HG02981 (cell line): ENCODE measurements around the gene ARSJ.
"Not testable (repeated sequence)": the region's sequence is repeated elsewhere in the genome, so short reads cannot be mapped to it uniquely, and the experiment has no call there.

Source experiments
- ATAC-seq: cut with Tn5 transposase; IDR thresholded peaks from one replicate; pipeline ENCODE4 v1.9.1; 2021; ENCODE audit warnings: mild to moderate bottlenecking, moderate library complexity; ENCODE audit not compliant: unreplicated experiment

ARSJ gene

DNA sequence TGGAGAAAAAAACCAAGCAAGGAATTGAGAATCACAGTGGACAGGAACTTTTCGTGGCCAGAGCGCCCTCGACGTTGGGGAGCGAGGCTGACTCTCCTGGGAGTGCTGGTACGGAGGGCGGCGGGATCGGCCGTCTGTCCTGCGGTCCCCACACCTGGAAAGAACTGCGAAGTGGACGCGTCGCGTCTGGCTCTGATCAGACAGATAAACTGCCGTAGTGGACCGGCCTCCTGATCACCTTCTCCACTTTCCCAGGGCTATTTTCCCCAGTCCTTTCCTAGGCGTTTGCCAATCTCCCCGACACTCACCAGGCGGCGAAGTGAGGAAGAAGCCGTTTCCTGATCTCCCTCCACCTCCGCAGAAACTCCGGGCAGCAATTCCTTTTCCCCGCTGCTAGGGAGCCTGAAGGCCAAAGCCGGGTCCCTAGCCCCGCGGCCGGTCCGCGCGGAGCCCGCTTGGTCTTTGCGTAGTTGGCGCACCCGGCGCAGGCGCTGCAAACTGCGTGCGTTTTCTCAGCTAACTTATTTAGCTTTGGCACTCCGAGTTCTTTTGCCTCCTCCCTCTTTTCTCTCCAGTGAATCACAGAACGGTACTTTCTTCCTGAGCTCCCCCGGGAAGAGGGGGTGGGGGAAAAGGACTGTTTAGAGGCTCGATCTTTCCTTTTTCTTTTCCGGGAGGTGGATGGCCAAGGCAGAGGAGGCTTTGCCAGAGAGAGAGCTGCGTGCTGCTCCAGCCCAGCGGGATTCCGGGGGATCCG is at the start of gene ARSJ:
ARSJ (minus strand) TSS at position 500 of the 757 bp plus-strand sequence. CDS start 813 bp downstream, outside the sequence.
- no peak for ATAC-seq

GRCh38 chr4:114028071-114028470 is 48.6 kb upstream of the ARSJ start:
- no peak for ATAC-seq

DNA sequence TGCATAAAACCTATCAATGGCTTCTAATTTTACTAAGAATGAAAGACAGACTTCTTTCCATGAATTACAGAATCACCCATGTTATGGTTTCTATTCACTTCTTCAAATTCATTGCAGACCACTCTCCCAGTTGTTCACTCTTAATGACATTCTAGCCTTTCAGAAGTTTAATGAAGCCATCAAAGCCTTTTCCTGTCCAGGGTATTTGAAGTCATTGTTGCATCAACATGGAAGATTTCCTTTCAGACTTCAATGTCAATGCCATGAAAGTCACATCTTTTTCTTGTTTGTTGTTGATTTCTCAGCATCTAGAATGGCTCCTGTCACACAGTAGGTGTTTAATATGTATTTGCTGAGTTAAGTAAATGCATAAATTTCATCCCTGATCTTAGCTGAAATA is 48.1 kb upstream of the ARSJ start:
- ATAC-seq: no peak

GRCh38 chr4:114026447-114026846 is 47.0 kb upstream of the ARSJ start:
- ATAC-seq: no peak

- peak; percentile 88 for ATAC-seq
These were observed 45.8 kb upstream of the ARSJ start for GRCh38 chr4:114025176-114025777.

DNA sequence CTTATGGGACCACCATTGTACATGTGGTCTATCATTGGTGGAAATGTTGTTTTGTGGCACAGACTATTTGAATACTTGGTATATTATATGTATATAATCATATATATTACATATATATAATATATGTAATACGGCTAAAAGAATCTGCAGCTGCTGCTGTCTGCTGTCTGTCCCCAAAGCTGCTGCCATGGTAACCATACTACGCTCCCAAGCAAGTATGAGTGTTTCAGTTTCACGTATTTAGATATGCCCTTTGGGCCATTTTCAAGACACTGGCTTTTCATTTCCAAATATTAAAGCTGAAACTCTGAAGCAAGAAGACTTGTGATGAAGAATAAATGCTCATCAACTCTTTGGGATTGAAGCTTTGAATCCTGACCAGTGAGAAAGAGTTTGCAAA is 42.0 kb upstream of the ARSJ start:
- ATAC-seq: no peak

- no peak for ATAC-seq
These were observed 40.5 kb upstream of the ARSJ start for GRCh38 chr4:114019969-114020358.

GRCh38 chr4:114019276-114019968 is 40.0 kb upstream of the ARSJ start:
- ATAC-seq: no peak

GRCh38 chr4:114017120-114017917 is 37.9 kb upstream of the ARSJ start:
- ATAC-seq: no peak

DNA sequence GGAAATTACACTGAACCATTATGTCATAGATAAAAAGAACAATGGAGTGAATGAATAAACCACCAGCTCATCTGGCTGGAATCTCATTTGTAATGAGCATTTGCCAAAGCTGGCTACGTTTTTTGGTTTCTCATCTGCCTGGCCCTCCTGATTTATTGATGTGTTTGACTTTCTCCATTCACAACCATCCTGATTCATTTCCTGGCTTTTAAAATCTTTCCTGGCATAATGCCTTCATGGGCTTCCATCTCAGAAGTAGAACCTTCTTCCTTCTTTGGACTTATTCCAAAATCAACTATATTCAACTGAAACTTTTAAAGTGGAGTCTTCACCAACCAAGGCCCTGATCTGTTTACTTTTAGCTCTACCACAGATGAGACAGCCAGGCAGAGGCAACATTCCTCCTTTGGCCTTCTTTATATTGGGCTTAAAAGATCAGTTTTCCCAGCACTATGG is 36.0 kb upstream of the ARSJ start:
- no peak for ATAC-seq

GRCh38 chr4:114013201-114013600 is 33.8 kb upstream of the ARSJ start:
- not testable (repeated sequence) for ATAC-seq

DNA sequence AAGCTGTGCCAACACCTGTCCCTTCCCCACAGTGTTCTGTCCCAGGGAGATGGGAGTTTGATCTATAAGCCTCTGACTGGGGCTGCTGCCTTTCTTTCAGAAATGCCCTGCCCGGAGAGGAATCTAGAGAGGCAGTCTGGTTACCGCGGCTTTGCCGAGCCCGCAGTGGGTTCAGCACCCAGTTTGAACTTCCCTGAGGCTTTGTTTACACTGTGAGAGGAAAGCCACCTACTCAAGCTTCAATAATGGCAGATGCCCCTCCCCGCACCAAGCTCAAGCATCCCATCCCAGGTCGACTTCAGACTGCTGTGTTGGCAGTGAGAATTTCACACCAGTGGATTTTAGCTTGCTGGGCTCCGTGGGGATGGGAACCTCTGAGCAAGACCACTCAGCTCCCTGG is 33.3 kb upstream of the ARSJ start:
- ATAC-seq: no peak

GRCh38 chr4:114005569-114006442 is 26.4 kb upstream of the ARSJ start:
- no peak for ATAC-seq

GRCh38 chr4:114004483-114005226 is 25.2 kb upstream of the ARSJ start:
- ATAC-seq: not testable (repeated sequence)

DNA sequence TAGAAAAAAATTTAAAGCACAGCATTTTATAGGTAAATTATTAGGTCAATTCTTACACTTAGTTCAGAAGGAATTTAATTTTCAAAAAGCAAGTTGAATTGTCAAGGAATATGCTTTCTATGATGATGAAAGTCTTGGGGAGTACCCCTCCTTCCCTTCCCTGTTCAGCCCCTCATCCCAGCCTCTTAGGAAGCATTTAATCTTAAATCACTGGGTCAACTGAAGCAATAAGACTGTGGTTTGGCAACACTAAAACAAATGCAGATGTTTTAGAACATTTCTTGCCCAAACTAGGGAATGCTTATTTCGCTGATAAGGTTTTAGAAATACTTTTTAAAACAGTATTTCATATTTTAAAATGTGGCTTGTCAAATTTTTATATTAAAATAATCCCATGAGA is 19.1 kb upstream of the ARSJ start:
- ATAC-seq: no peak

GRCh38 chr4:113998079-113998478 is 18.6 kb upstream of the ARSJ start:
- ATAC-seq: no peak

- ATAC-seq: no peak
These were observed 17.8 kb upstream of the ARSJ start for GRCh38 chr4:113997206-113997605.

DNA sequence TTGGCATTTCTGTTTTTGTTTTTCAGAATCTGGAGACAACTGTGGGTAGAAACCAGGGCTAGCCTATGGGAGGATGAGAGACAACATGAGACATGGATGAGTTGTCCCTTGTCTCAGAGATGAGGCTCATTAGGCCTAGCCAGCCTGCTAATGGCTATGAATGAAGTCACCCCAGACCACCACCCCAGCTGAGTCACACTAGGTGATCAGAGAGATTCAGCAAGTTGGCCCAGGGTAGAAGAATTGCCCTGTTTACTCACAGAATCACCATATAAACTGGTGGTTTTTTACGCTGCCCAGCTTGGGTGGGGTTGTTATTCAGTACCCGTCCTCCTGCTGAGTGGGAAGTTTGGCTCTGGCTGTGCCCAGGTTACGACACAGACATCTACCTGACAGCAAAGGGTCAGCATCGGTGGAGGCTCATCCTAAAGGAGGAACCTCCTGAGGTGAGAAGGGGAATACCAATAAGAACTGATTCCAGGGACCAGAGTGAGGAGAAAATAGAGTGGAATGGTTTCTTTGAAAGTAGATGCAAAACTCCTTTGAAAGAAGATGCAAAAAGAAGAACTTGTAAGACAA is 17.2 kb upstream of the ARSJ start:
- no peak for ATAC-seq

GRCh38 chr4:113993887-113994286 is 14.4 kb upstream of the ARSJ start:
- ATAC-seq: no peak
